ENCODE measurements around the gene RPS6KA5. TPM values are rescaled to one million over a fixed set of nuclear protein-coding genes. Genes with fewer than 3 reads are reported as not detected.

Gene RPS6KA5
- total and polyA plus RNA-seq, 9 of the 15 experiments (the other 6 are each of a cell fraction or from before 2014, with no cell fraction given): 0.88 to 7.7 (median 4.7) TPM

- TF ChIP-seq, protein P1, sequence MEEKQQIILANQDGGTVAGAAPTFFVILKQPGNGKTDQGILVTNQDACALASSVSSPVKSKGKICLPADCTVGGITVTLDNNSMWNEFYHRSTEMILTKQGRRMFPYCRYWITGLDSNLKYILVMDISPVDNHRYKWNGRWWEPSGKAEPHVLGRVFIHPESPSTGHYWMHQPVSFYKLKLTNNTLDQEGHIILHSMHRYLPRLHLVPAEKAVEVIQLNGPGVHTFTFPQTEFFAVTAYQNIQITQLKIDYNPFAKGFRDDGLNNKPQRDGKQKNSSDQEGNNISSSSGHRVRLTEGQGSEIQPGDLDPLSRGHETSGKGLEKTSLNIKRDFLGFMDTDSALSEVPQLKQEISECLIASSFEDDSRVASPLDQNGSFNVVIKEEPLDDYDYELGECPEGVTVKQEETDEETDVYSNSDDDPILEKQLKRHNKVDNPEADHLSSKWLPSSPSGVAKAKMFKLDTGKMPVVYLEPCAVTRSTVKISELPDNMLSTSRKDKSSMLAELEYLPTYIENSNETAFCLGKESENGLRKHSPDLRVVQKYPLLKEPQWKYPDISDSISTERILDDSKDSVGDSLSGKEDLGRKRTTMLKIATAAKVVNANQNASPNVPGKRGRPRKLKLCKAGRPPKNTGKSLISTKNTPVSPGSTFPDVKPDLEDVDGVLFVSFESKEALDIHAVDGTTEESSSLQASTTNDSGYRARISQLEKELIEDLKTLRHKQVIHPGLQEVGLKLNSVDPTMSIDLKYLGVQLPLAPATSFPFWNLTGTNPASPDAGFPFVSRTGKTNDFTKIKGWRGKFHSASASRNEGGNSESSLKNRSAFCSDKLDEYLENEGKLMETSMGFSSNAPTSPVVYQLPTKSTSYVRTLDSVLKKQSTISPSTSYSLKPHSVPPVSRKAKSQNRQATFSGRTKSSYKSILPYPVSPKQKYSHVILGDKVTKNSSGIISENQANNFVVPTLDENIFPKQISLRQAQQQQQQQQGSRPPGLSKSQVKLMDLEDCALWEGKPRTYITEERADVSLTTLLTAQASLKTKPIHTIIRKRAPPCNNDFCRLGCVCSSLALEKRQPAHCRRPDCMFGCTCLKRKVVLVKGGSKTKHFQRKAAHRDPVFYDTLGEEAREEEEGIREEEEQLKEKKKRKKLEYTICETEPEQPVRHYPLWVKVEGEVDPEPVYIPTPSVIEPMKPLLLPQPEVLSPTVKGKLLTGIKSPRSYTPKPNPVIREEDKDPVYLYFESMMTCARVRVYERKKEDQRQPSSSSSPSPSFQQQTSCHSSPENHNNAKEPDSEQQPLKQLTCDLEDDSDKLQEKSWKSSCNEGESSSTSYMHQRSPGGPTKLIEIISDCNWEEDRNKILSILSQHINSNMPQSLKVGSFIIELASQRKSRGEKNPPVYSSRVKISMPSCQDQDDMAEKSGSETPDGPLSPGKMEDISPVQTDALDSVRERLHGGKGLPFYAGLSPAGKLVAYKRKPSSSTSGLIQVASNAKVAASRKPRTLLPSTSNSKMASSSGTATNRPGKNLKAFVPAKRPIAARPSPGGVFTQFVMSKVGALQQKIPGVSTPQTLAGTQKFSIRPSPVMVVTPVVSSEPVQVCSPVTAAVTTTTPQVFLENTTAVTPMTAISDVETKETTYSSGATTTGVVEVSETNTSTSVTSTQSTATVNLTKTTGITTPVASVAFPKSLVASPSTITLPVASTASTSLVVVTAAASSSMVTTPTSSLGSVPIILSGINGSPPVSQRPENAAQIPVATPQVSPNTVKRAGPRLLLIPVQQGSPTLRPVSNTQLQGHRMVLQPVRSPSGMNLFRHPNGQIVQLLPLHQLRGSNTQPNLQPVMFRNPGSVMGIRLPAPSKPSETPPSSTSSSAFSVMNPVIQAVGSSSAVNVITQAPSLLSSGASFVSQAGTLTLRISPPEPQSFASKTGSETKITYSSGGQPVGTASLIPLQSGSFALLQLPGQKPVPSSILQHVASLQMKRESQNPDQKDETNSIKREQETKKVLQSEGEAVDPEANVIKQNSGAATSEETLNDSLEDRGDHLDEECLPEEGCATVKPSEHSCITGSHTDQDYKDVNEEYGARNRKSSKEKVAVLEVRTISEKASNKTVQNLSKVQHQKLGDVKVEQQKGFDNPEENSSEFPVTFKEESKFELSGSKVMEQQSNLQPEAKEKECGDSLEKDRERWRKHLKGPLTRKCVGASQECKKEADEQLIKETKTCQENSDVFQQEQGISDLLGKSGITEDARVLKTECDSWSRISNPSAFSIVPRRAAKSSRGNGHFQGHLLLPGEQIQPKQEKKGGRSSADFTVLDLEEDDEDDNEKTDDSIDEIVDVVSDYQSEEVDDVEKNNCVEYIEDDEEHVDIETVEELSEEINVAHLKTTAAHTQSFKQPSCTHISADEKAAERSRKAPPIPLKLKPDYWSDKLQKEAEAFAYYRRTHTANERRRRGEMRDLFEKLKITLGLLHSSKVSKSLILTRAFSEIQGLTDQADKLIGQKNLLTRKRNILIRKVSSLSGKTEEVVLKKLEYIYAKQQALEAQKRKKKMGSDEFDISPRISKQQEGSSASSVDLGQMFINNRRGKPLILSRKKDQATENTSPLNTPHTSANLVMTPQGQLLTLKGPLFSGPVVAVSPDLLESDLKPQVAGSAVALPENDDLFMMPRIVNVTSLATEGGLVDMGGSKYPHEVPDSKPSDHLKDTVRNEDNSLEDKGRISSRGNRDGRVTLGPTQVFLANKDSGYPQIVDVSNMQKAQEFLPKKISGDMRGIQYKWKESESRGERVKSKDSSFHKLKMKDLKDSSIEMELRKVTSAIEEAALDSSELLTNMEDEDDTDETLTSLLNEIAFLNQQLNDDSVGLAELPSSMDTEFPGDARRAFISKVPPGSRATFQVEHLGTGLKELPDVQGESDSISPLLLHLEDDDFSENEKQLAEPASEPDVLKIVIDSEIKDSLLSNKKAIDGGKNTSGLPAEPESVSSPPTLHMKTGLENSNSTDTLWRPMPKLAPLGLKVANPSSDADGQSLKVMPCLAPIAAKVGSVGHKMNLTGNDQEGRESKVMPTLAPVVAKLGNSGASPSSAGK (IDR thresholded peaks at IDR 0.05): no peak
- TF ChIP-seq ESRRA (IDR thresholded peaks at IDR 0.05; ENCODE audit: borderline replicate concordance, low read depth) (no peak), ZKSCAN1 (IDR thresholded peaks at IDR 0.05; ENCODE audit: low read depth, low read length) (no peak), SMARCA5 (IDR thresholded peaks at IDR 0.05) (no peak), ZNF3 (CRISPR knock-in tag; IDR thresholded peaks at IDR 0.05) (no peak), ARNT (IDR thresholded peaks at IDR 0.05) (no peak), ZNF239 (CRISPR knock-in tag; IDR thresholded peaks at IDR 0.05) (no peak), RNF2 (IDR thresholded peaks at IDR 0.05) (no peak), SAFB2 (IDR thresholded peaks at IDR 0.05; ENCODE audit: borderline replicate concordance, low read depth, low read length, severe bottlenecking) (no peak), MAX (CRISPR knock-in tag; IDR thresholded peaks at IDR 0.05) (no peak), MXI1 (IDR thresholded peaks at IDR 0.05; ENCODE audit: low read depth, low read length) (no peak), MCM5 (IDR thresholded peaks at IDR 0.05; ENCODE audit: low read depth) (no peak), DNMT1 (IDR thresholded peaks at IDR 0.05) (no peak)
These were observed 24.1 kb upstream of the RPS6KA5 start (continued) for GRCh38 chr14:91084516-91084915.
